Osteocyte (in vitro differentiated cells): ENCODE results near the gene FAM171A1. TPM values are rescaled to one million over a fixed set of nuclear protein-coding genes. Genes with fewer than 3 reads are reported as not detected.
A peak's percentile ranks its signal among the peaks of the same experiment; 100 is the strongest.

Experiments used
- DNase-seq: peaks from one replicate; pipeline ENCODE4 v3.0.0; 2021; ENCODE audit warnings: mixed read lengths; ENCODE audit not compliant: unreplicated experiment; ENCODE audit errors: extremely low spot score
- H3K27ac Mint-ChIP-seq: one replicate; pipeline ENCODE4 v1.8.0; 2021; ENCODE audit warnings: mild to moderate bottlenecking, mixed read lengths; ENCODE audit not compliant: unreplicated experiment
- H3K27me3 Mint-ChIP-seq: one replicate; pipeline ENCODE4 v1.8.0; 2021; ENCODE audit warnings: mixed read lengths; ENCODE audit not compliant: unreplicated experiment
- H3K36me3 Mint-ChIP-seq: one replicate; pipeline ENCODE4 v1.8.0; 2021; ENCODE audit warnings: mixed read lengths; ENCODE audit not compliant: unreplicated experiment
- H3K4me1 Mint-ChIP-seq: one replicate; pipeline ENCODE4 v1.8.0; 2021; ENCODE audit warnings: mixed read lengths; ENCODE audit not compliant: unreplicated experiment
- H3K4me3 Mint-ChIP-seq: one replicate; pipeline ENCODE4 v1.8.0; 2021; ENCODE audit warnings: mild to moderate bottlenecking, moderate library complexity, mixed read lengths; ENCODE audit not compliant: unreplicated experiment
- H3K9me3 Mint-ChIP-seq: one replicate; pipeline ENCODE4 v1.8.0; 2021; ENCODE audit warnings: mixed read lengths; ENCODE audit not compliant: unreplicated experiment
- total RNA-seq: library from RNA; stranded (reverse); gene quantifications from 2 replicates; pipeline ENCODE4 v1.2.1, GENCODE V29; 2021
- TF ChIP-seq, protein P1 (sequence below): fragments of 200-600 bp; sonication (generic); IDR thresholded peaks from 2 replicates; pipeline ENCODE4 v1.5.0; 2021; ENCODE audit warnings: antibody characterized with exemption, mild to moderate bottlenecking, moderate library complexity

FAM171A1 gene
- total RNA-seq, 1 donor from 2014 or later, result 30.4 TPM

DNA sequence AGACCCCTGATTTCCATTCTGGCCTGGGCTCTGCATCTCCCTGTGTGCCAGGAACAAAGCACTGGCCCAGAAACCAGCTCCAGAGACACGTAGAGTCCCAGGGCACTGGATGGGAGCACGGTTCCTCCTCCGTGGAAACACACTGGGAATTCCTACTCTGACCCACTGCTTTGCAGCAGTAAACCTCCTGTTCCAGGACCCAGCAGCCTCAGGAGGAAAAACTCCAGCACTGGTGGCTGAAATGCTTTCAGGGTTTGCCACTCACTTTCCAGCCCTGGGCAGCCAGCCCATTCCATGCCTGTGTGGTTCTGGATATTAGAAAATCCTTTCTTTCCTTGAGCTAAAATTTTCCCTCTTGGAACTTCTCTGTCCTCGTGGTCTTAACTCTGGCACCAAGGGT, 58.0 kb downstream of the FAM171A1 start:
- no peaks in the 10 kb centered on the region for H3K27me3 Mint-ChIP-seq
- peak overlapping the region; percentile 73 for H3K27ac Mint-ChIP-seq
- DNase-seq, result no peak
- peaks cover 36% of the 10 kb centered on the region for H3K4me1 Mint-ChIP-seq
- no peaks in the 10 kb centered on the region for H3K36me3 Mint-ChIP-seq
- TF ChIP-seq, protein P1, sequence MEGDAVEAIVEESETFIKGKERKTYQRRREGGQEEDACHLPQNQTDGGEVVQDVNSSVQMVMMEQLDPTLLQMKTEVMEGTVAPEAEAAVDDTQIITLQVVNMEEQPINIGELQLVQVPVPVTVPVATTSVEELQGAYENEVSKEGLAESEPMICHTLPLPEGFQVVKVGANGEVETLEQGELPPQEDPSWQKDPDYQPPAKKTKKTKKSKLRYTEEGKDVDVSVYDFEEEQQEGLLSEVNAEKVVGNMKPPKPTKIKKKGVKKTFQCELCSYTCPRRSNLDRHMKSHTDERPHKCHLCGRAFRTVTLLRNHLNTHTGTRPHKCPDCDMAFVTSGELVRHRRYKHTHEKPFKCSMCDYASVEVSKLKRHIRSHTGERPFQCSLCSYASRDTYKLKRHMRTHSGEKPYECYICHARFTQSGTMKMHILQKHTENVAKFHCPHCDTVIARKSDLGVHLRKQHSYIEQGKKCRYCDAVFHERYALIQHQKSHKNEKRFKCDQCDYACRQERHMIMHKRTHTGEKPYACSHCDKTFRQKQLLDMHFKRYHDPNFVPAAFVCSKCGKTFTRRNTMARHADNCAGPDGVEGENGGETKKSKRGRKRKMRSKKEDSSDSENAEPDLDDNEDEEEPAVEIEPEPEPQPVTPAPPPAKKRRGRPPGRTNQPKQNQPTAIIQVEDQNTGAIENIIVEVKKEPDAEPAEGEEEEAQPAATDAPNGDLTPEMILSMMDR, result no peak
- no peaks in the 10 kb centered on the region for H3K9me3 Mint-ChIP-seq
- H3K4me3 Mint-ChIP-seq, result no peak overlapping the region

DNA sequence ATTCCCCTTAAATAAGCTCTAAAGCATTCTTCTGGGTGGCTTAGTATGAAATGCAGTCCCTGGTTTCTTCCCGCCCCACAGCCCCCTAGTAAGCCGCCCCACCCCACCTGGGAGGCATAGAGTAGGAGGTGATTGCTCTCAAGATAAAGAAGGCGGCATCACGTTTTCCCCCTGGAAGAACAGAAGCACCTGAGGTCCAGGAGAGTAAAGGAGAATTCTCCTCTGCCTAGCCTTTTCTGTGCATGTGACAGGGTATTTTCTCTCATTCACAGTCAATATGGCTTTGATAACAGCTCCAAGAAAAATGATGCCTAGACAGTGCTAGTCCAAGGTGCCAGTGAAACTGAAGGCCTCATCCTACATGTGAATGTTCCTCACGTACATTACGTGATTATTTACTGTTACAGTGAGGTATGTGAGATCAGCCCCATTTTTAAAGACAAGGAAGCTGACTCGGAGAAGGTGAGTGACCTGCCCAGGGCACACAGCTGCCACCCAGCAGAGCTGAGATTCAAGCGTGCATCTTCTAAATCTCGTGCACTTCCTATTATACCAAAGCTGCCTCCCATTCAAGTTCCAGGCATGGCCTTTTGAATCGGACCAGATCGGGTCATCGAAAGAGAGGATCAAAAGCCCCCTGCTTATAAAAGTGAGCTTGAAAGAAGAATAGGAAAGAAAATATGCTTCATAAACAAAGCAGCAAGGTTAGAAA, 59.4 kb downstream of the FAM171A1 start:
- Mint-ChIP-seq H3K9me3 (no peaks in the 10 kb centered on the region), H3K27ac (no peak overlapping the region), H3K4me3 (no peak overlapping the region), H3K36me3 (no peaks in the 10 kb centered on the region), H3K27me3 (no peaks in the 10 kb centered on the region), H3K4me1 (peaks cover 32% of the 10 kb centered on the region)
- TF ChIP-seq, protein P1, result no peak
- DNase-seq, result no peak

DNA sequence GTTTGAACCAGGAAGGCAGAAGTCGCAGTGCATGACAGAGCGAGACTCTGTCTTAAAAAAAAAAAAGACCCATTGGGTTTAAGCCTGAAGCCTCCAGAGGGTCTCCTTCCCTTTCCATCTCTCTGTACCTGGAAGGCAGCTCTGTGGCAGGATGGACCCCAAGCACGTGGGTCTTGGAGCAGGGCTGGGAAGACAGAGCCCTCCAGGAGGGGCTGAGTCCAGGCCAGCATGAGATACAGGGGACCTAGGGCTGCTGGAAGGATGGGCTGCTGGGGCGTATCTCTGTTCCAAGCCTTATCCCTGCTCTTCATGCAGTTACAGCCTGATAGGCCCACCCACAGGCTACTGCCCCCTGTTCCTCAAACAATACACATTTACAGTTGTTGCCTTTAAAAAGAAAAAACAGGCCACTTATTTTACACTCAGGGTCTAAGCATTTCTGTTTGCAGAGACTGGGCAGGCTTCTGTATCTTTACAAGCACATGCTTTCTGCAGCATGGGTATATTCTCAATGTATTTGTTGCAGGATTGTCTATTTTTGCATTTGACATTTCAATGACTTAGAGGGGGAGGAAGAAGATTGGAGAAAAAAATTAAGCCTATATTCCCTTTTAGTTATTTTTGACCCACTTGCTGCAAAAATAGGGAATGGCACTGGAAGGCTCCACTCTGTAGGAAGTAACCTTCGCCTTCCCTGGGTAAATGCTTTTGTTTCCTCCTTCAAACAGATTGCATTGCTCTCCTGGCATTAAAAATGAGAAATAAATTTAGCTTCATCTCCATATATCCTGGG, 60.1 kb downstream of the FAM171A1 start:
- no peak overlapping the region for H3K4me3 Mint-ChIP-seq
- no peak for DNase-seq
- H3K27ac Mint-ChIP-seq, result no peak overlapping the region
- no peaks in the 10 kb centered on the region for H3K36me3 Mint-ChIP-seq
- H3K4me1 Mint-ChIP-seq, result peaks cover 28% of the 10 kb centered on the region
- TF ChIP-seq, protein P1, result no peak
- no peaks in the 10 kb centered on the region for H3K9me3 Mint-ChIP-seq
- H3K27me3 Mint-ChIP-seq, result no peaks in the 10 kb centered on the region

DNA sequence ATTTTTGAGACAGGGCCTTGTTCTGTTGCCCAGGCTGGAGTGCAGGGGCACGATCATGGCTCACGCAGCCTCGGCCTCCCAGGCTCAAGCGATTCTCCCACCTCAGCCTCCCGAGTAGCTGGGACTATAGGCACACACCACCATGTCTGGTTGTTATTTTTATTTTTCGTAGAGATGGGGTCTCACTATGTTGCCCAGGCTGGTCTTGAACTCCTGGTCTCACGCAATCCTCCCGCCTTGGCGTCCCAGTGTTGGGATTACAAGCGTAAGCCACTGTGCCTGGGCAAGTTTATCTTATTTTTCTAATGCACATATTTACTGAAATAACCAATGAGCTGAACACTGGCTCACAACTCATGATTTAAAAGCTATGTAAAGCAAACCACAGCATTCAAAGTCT, 61.9 kb downstream of the FAM171A1 start:
- H3K4me3 Mint-ChIP-seq, result no peak overlapping the region
- TF ChIP-seq, protein P1, result no peak
- no peaks in the 10 kb centered on the region for H3K36me3 Mint-ChIP-seq
- no peak overlapping the region for H3K27ac Mint-ChIP-seq
- DNase-seq, result no peak
- H3K4me1 Mint-ChIP-seq, result peaks cover 19% of the 10 kb centered on the region
- no peaks in the 10 kb centered on the region for H3K9me3 Mint-ChIP-seq
- no peaks in the 10 kb centered on the region for H3K27me3 Mint-ChIP-seq

DNA sequence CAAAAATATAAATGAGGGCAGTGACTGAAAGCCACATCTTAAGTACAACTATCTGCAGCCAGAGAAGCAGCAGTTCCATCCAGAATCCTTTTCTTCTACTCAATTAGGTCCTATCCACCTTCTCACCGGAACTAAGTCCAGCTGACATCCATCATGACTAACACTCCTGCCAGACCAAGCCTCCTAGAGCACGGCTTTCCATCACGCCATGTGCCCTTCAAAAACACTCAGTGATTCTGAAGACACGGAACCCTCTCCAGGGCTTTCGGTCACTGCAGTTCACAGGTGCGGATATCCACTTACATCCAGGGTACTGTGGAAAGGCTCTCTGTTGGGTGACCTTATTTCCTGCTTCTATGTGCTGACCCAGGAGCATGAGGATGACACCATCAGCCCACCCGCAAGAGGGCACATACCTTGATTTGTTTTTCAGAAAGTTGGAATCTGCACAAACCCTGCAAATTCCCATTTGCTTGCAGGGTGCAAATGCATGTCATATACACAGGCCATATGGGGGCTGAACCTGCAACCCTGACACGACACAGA, 64.3 kb downstream of the FAM171A1 start:
- no peak overlapping the region for H3K4me3 Mint-ChIP-seq
- no peak for DNase-seq
- H3K9me3 Mint-ChIP-seq, result no peaks in the 10 kb centered on the region
- TF ChIP-seq, protein P1, result no peak
- peaks cover under 1% of the 10 kb centered on the region for H3K4me1 Mint-ChIP-seq
- no peaks in the 10 kb centered on the region for H3K27me3 Mint-ChIP-seq
- no peak overlapping the region for H3K27ac Mint-ChIP-seq
- H3K36me3 Mint-ChIP-seq, result no peaks in the 10 kb centered on the region
